NCI-H2107 (cell line): ENCODE data around the gene CELF5.
"Not testable (repeated sequence)": the region's sequence is repeated elsewhere in the genome, so short reads cannot be mapped to it uniquely, and the experiment has no call there.

Source experiments
- DNase-seq: peaks from one replicate; lab custom pipeline; 2025; lab: John Stamatoyannopoulos, UW

Gene CELF5

DNA sequence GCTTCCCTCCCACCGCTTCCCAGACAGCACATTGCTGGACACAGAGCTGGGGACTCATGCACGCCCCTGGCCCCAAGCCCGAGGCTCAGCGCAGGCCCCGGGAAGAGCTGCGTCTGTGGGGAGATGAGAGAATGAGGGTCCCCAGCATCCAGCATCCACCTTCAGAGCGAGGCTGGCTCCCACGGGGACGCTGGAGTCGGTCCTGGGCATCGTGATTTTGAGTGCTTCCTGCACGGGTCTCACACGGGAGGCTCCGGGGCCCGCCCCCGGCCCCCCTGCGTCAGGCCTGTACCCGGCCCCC is 34.0 kb upstream of the CELF5 start:
- DNase-seq: no peak

DNA sequence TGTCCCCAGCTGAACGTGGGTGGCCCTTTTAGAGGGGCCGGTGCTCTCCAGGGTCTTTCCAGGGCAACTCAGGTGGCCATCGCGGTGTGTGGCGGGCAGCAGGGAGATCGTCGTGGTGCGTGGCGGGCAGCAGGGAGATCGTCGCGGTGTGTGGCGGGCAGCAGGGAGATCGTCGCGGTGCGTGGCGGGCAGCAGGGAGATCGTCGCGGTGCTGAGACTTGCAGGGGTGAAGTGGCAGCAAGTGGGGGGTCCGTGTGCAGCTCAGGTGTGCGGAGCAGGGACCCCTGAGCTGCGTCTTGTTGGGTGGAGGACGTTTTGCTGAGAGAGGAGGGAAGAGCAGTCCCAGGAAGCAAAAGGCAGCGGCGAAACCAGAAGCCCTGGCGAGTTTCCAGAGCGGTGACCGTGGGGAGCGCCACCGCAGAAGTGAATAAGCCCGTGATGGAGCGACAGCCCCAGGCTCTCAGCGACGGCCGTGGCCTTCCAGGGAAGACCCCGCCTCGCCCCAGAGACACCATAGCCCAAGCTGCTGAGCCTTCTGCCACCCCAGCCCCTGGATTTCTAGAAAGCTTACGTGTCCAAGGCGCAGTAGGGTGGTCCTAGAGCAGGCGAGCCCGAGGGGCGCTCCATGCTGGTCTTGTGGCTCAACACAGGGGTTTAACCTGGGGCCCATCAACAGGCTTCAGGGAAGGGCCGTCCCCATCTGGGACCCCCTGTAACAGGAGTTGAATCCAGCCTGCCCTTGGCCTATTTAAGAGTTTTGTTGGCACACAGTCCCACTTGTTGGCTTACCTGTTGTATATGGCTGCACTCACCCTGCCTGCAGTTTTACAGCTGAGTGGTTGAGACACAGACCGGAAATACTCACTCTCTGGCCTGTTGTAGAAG is 33.3 kb upstream of the CELF5 start:
- DNase-seq: no peak

DNA sequence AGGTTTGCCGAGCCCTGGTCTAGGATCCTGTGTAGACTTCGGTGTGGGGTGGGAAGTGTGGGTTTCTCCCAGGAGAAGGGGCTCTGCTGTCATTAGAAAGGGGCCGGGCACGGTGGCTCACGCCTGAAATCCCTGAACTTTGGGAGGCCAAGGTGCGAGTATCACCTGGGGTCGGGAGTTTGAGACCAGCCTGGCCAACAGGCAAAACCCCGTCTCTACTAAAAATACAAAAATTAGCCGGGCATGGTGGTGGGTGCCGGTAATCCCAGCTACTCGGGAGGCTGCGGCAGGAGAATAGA is 32.7 kb upstream of the CELF5 start:
- not testable (repeated sequence) for DNase-seq

DNA sequence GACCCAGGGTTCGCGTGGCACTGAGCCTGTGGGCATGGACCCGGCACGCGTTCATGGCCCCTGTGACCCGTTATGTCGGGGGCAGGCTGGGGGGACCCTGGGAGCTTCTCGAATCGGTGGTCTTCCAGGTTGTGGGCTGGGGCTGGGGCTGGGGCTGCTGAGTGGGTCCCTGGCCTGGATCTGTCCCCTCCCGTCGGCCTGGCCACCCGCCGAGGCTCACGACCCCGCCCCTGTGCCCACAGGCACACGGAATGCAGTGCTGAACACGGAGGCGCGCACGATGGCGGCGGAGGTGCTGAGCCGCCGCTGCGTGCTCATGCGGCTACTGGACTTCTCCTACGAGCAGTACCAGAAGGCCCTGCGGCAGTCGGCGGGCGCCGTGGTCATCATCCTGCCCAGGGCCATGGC is 32.2 kb upstream of the CELF5 start:
- no peak for DNase-seq

DNA sequence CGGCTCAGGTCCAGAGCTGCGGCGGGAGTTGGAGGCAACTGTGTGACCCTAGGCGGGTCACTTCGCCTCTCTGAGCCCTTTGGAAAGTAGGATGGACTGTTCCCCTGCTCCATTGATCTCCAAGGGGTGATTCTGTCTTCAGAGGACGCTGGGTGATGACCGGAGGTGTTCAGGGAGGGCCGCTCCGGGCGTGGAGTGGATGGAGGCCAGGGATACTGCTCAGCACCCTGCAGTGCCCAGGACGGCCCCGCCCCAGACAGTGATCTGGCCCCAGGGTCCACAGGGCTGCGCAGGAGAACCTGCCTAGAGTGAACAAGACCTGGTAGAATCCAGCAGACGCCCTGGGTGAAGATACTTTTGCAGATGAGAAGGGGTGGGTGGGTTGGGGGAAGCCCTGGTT is 31.8 kb upstream of the CELF5 start:
- no peak for DNase-seq

DNA sequence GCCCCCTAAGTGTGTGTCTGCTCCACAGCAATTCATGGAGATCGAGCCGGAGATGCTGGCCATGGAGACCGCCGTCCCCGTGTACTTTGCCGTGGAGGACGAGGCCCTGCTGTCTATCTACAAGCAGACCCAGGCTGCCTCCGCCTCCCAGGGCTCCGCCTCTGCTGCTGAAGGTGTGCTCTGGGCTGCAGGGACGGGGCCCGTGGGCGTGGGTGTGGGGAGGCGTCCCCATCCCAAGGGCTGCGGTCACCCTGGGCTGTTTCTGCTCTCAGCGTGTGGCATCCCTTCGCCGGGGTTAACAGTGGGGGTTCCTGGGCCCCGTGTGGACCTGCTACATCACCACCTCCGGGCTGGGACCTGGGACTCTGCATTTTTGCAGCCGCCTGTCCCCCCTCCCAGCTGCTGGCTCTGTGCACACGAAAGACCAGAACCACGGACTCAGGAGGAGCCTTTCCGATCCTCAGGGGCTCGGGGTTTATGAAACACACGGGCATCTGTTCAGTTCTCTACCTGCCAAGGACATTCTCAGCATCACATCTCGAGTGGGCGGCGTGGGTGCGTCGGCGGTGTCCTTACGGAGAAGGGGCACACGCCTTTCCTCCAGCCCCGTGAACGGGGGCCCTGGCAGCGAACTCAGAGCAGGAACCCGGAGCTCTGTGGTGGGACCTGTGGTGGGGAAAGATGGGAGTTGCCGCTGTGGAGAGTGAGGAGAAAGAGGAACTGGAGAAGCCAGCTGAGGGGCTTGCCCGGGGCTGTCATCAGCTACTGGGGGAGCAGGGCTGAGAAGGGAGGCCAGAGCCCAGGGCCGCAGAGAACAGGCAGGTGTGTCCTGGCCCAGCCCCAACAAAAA is 31.0 kb upstream of the CELF5 start:
- no peak for DNase-seq

DNA sequence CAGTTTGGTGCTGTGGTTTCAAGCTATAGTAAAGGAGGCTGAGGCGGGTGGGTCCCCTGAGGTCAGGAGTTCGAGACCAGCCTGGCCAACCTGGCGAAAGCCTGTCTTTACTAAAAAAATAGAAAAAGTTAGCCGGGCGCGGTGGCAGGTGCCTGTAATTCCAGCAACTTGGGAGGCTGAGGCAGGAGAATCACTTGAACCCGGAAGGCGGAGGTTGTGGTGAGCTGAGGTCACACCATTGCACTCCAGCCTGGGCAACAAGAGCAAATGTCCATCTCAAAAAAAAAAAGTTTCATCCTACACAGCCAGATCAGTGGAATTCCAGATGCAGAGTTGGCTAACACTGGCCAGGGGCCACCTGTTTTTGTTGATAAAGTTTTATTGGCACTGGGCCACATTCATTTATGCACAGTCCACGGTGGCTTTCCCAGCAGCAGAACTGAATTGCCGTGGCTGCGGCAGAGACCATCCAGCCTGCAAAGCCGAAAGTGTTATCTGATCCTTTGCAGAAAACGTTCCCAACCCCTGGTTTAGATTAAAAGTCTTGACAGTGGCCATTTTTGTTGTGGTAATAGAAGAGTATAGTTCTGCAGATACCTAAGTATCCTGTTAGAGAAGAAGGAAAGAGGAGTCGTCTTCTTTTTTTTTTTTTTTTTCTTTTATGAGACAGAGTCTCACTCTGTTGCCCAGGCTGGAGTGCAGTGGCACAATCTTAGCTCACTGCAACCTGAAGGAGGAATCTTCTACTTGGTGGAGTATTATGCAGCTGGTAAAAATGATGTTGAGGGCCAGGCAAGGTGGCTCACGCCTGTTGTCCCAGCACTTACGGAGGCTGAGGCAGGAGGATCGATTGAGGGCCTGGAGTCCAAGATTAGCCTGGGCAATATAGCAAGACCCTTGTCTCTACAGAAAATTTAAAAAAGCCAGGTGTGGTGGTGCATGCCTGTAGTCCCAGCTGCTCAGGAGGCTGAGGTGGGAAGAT is 30.1 kb upstream of the CELF5 start:
- no peak for DNase-seq

DNA sequence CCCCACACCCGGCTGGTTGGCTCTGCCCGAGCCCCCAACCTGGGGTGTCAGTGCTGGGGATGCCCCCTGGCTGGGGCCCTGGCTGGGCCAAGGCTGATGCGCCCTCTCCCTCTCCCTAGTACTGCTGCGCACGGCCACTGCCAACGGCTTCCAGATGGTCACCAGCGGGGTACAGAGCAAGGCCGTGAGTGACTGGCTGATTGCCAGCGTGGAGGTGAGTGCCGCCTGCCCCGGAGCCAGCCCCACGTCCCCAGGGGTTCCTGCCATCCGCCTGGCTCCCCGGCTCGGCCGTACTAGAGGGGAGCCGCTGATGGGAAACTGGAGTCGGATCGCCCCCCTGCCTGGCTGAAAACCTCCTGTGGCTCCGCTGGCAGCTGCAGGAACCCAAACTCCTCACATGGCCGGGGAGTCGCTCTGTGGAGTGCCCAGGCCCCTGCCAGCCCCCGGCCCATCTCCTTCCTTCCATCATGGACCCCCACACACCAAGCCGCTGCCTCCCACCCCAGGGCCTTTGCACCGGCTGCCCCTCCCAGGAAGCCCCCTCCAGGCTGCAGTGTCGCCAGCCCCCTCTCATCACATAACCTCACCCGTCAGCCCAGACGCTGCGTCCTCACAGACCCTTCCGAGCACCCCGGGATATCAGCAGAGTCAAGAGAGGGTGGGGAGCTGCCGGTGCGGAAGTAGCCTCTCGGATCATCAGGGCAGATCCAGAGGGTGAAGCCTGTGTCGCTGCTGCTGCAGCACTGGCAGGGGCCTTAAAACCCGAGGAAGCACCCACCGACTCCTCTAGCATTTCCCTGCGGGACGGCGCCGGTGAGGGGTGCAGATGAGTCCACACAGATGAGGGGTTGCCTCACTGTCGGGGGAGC is 28.2 kb upstream of the CELF5 start:
- DNase-seq: no peak

DNA sequence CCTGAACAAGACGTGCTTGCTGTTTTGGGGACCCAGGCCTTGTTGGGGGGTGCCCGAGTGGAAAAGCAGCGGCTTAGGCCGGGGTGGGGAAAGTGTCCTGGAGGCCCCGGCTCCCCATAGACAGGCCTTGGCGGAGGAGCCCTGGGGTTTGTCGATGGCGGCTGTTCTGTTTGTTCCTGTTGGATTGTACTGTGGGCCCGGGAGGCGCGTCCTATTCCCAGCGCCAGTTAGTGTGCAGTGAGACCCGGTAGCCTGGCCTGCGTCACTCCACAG is 27.6 kb upstream of the CELF5 start:
- DNase-seq: no peak

DNA sequence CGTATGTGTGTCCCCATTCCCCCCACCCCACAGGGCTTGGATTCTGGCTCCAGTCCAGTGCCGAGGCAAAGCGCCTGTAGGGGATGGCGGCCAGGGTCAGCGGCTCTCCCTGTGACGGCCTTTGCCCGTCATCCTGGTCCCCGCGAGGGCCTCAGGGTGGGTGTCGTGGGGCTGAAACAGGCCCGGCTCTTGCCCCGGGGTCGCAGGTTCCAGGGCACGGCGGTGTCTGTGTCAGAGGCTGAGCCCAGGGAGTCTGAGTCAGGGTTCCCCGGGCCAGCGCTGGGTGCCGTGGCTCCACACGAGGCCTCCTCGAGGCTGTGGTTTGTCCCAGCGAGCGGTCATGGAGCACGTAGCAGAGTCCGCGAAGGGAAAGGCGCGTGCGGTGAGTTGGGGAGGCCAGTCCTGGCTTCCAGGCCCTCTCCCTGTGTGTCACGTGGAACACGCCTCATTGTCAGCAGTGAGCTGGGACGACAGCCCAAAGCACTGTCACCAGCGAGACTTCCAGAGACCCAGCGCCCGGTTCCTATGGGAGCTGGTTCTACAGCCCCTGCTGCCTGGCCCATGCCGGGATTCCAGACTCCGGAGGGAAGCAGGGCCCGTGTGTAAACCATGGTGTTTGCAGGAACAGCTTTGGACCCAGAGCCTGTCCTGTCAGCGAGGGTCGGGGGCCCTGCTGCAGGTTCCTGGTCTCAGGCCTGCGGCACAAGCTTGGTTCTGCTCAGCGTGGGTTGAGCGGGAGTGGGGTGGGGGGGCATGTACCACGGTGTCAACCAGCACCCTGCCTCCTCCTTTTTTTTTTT is 25.4 kb upstream of the CELF5 start:
- DNase-seq: no peak

DNA sequence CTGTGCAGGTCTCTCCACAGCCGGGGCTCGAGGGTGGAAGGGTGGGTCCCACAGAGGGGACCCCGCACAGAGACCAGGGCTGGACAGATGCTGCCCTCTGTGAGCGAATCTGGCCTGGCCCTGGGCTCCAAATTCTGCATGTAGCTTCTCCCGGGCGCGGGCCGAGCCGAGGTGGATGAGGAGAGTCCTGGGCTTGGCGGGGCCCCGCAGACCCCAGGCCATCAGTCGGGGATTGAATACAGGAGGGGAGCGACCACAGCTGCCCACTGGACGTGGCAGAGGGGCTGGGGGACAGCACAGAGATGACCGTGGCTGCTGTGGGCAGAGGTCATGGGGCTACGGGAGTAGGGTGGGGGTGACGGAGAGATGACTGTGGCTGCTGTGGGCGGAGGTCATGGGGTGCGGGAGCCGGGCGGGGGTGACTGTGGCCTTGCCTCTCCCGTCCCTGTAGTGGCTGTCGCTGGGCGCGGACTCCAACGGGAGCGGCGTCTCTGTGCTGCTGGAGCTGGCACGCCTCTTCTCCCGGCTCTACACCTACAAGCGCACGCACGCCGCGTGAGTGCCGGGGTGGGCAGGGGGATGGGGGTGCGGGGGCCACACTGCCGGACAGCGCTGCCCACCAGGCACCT is 23.3 kb upstream of the CELF5 start:
- DNase-seq: no peak

DNA sequence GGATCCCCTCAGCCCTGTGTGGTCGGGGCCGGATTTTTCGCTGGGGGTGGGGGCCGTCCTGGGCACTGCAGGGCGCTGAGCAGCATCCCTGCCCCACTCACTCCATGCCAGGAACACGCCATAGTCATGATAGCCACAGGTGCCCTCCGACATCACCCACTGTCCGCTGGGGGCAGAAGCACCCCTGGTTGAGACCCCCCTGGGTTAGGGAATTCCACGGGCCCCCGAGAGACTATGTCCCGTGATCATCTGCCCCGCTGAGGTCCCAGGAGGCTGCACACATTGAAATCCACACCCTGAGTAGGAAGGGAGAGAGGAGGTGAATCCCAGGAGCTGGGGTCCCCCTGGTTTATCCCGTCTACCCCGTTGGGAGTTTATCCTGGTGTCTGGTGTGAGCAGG is 22.6 kb upstream of the CELF5 start:
- DNase-seq: no peak

DNA sequence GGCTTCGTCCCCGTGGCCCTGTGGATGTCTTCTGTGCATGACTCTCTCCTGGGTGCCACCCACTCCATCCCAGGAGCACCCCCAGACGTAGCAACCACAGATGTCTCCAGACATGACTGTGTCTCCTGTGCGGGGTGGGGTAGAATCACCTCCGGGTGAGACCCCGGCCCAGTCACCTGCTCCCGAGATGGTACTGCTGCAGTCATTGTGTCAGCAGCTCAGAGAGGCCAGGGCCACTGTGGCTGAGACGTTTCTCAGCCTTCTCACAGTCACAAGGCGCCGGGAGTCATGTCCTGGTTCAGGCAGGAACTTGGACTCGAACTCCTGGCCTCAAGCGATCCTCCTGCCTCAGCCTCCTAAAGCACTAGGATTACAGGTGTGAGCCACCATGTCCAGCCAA is 22.1 kb upstream of the CELF5 start:
- no peak for DNase-seq

DNA sequence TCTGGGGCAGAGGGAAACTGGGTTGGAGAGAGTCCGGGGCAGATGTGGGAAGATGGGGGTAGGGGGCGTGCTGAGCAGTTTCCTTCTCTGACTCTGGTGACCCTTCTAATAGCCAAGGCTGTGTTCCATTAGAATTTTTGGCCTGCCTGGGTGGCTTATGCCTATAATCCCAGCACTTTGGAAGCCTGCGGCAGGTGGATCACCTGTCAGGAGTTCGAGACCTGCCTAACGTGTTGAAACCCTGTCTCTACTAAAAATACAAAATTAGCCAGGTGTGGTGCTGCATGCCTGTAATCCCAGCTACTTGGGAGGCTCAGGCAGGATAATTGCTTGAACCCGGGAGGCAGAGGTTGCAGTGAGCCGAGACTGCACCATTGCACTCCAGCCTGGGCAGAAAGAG is 21.6 kb upstream of the CELF5 start:
- DNase-seq: not testable (repeated sequence)

DNA sequence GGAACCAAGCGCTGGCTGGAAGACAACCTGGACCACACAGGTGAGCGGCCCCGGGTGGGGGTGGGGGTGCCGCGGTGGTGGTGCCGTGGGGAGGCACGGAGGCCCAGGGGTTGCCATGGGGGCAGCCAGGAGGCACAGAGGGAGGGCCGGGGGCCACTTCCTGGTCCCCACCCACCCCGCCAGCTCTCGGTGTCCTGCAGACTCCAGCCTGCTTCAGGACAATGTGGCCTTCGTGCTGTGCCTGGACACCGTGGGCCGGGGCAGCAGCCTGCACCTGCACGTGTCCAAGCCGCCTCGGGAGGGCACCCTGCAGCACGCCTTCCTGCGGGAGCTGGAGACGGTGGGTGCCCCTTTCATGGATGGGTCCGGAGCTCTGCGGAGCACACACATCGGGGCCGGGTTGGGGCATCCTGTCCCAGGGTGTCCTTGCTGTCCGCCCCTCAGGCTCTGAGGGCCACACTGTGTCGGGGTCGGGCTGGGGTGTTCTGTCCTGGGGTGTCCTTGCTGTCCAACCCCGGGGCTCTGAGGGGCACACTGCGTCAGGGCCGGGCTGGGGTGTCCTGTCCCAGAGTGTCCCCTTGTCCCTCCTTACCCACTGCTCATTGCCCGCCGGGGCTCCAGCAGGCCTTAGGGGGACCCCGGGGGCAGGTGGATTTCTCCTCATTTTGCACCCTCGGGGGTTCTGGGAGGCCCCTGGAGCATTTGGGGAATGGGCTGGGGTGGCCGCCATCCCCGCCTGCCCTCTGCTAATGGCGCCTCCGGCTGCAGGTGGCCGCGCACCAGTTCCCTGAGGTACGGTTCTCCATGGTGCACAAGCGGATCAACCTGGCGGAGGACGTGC is 20.4 kb upstream of the CELF5 start:
- no peak for DNase-seq

DNA sequence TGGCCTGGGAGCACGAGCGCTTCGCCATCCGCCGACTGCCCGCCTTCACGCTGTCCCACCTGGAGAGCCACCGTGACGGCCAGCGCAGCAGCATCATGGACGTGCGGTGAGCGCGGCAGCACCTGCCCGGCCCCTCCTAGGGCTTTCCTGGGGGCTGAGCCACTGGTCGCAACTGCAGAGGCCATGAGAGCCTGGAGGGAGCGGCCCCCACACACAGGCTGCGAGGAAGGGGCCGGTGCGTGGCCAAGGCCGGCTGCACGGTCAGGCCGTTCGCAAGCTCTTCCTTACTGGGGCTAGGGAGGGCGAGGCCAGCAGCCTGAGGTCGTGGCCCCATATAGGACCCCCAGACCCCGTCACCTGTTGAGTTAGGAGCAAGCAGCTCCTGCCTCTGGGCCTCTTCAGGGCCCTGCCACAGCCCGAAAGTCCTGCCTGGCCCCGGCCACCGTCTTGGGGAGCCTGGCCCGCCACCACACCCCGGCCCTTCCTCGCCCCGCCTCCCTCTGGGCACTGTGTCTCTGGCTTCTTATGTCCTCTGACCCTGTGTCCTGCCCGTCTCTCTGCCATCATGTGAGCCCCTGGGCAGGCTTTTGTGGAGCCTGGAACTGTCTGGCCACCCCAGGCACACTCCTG is 19.7 kb upstream of the CELF5 start:
- no peak for DNase-seq

DNA sequence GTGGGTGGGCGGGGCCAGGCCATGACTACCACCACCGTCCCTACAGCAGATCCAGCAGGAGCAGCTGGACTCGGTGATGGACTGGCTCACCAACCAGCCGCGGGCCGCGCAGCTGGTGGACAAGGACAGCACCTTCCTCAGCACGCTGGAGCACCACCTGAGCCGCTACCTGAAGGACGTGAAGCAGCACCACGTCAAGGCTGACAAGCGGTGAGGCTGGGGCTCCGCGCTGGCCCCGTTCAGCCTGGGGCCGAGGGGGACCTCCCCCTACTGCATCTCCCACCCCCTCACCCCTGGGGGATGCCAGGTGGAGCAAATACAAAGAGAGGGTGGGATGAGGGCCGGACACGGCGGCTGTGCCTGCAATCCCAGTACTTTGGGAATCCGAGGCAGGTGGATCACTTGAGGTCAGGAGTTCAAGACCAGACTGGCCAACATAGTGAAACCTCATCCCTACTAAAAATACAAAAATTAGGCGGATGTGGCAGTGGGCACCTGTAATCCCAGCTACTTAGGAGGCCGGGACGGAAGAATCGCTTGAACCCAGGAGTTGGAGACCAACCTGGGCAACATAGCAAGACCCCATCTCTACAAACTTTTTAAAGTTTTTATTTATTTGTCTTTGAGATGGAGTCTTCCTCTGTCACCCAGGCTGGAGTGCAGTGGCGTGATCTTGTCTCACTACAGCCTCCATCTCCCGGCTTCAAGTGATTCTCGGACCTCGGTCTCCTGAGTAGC is 18.1 kb upstream of the CELF5 start:
- DNase-seq: no peak
